ENCODE results near the gene OSCP1. TPM values are rescaled to one million over a fixed set of nuclear protein-coding genes. Genes with fewer than 3 reads are reported as not detected.

Gene OSCP1, protein sequence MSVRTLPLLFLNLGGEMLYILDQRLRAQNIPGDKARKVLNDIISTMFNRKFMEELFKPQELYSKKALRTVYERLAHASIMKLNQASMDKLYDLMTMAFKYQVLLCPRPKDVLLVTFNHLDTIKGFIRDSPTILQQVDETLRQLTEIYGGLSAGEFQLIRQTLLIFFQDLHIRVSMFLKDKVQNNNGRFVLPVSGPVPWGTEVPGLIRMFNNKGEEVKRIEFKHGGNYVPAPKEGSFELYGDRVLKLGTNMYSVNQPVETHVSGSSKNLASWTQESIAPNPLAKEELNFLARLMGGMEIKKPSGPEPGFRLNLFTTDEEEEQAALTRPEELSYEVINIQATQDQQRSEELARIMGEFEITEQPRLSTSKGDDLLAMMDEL
- polyA plus RNA-seq (2013, experiment 1 of 2) = 5.3 TPM
- 4.7 TPM for polyA plus RNA-seq (2013, experiment 2 of 2)

DNA sequence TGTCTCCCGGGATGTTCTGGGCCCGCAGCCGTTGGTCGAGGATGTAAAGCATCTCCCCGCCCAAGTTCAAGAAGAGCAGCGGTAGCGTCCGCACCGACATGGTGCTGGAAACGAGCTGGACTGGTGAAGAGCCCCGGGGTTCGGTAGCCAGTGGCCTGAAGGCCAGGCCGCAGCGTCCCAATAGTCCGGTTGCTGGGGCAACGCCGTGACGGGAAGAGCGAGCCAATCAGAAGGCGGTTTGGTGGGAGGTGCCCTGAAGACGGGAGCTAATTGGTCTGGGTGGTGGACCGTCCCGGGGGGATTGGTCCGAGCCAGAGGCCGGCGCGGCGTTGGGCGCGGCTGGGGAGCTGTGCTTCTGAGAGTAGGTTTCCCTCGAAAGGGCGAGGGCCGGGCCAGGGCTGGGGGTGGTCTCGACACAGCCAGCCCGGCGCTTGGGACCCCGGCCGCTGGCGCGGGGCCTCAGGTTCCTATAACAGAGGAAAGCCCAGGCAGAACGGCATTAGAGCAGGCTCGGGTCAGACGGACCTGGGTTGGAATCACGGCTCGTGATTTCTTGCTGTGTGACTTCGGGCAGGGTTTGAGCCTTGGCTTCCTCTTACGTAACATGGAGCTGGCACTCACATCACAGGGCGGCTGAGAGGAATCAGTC, at the start of gene OSCP1:
TSS of gene OSCP1 (minus strand) at position 182 of the 649 bp plus-strand sequence. CDS start at position 100, 82 bp downstream.
- Histone ChIP-seq H3K27ac (ENCODE audit: low read length, poor library complexity, severe bottlenecking) (peak within 1 kb of the TSS; percentile 65), H3K9ac (ENCODE audit: low read length) (peak within 1 kb of the TSS; percentile 99), H3K79me1 (replicated peaks; ENCODE audit: low read length, poor library complexity, severe bottlenecking) (peaks cover 8% of the 10 kb centered on the region), H3K4me2 (ENCODE audit: low read length, poor library complexity, severe bottlenecking) (peak within 1 kb of the TSS; percentile 92), H2AK5ac (ENCODE audit: low read length, severe bottlenecking) (peak within 1 kb of the TSS; percentile 53), H2BK12ac (ENCODE audit: low read length in 2 of 2) (peak within 1 kb of the TSS in 1 of 2 experiments; percentile 1), H3K4me3 (ENCODE audit: insufficient read depth in 1 of 2, low read depth in 1 of 2, low read length in 2 of 2) (peak within 1 kb of the TSS; percentile 61 to 95), H2BK120ac (ENCODE audit: low read depth, low read length) (peak within 1 kb of the TSS; percentile 27), H4K8ac (ENCODE audit: low read length) (peak within 1 kb of the TSS; percentile 98), H2BK5ac (ENCODE audit: low read depth, low read length, poor library complexity, severe bottlenecking) (no peak within 1 kb of the TSS), H2BK15ac (ENCODE audit: low read depth, poor library complexity, severe bottlenecking) (no peak within 1 kb of the TSS), H3K36me3 (ENCODE audit: control insufficient read depth in 1 of 2, insufficient read depth in 2 of 2, low read depth in 1 of 2, low read length in 2 of 2) (peaks cover 9 to 21% of the 10 kb centered on the region in 2 experiments), H3K18ac (ENCODE audit: low read depth in 1 of 2, low read length in 2 of 2) (peak within 1 kb of the TSS; percentile 74 to 94), H3K9me3 (ENCODE audit: control insufficient read depth, low read length) (no peaks in the 10 kb centered on the region), H3K23ac (ENCODE audit: low read length in 2 of 2) (no peak within 1 kb of the TSS), H4K91ac (ENCODE audit: low read length) (peak within 1 kb of the TSS; percentile 83), H3K27me3 (ENCODE audit: control insufficient read depth in 1 of 2, insufficient read depth in 1 of 2, low read length in 2 of 2) (no peaks in the 10 kb centered on the region), H3K14ac (ENCODE audit: low read length in 2 of 2) (peak within 1 kb of the TSS in 1 of 2 experiments; percentile 8), H2AFZ (ENCODE audit: low read depth, low read length) (peak within 1 kb of the TSS; percentile 92), H3K4me1 (ENCODE audit: control insufficient read depth, insufficient read depth, low read depth, low read length) (peaks cover 5% of the 10 kb centered on the region), H3K4ac (ENCODE audit: low read depth in 1 of 2, low read length in 2 of 2) (peak within 1 kb of the TSS; percentile 76 to 98)
- 3% methylated on average over 48 of the region's 48 CpGs for WGBS
- peak; percentile 96 for DNase-seq

- no peak for DNase-seq
- no peak overlapping the region for H3K23ac ChIP-seq (ENCODE audit: low read length in 2 of 2)
These were observed 47.0 kb upstream of the OSCP1 start for GRCh38 chr1:36497207-36497606.

GRCh38 chr1:36494971-36495370, 44.7 kb upstream of the OSCP1 start:
- no peak overlapping the region for H4K91ac ChIP-seq (ENCODE audit: low read length)

More at GRCh38 chr1:36497207-36497606, 47.0 kb upstream of the OSCP1 start:
- WGBS = no CpG with 5 or more reads among the region's 2 CpGs
- no peak overlapping the region for H2BK12ac ChIP-seq (ENCODE audit: low read length in 2 of 2)
- H3K79me1 ChIP-seq (replicated peaks; ENCODE audit: low read length, poor library complexity, severe bottlenecking) = no peaks in the 10 kb centered on the region
- no peak overlapping the region for H2AK5ac ChIP-seq (ENCODE audit: low read length, severe bottlenecking)
- H3K4ac ChIP-seq (ENCODE audit: low read depth in 1 of 2, low read length in 2 of 2) = no peak overlapping the region
- no peak overlapping the region for H3K27ac ChIP-seq (ENCODE audit: low read length, poor library complexity, severe bottlenecking)
- no peak overlapping the region for H2BK5ac ChIP-seq (ENCODE audit: low read depth, low read length, poor library complexity, severe bottlenecking)
- H3K27me3 ChIP-seq (ENCODE audit: control insufficient read depth in 1 of 2, insufficient read depth in 1 of 2, low read length in 2 of 2) = peaks cover 8 to 24% of the 10 kb centered on the region in 2 experiments
- H3K9ac ChIP-seq (ENCODE audit: low read length) = no peak overlapping the region
- no peak overlapping the region for H2BK120ac ChIP-seq (ENCODE audit: low read depth, low read length)
- no peak overlapping the region for H2AFZ ChIP-seq (ENCODE audit: low read depth, low read length)
- no peaks in the 10 kb centered on the region for H3K9me3 ChIP-seq (ENCODE audit: control insufficient read depth, low read length)
- H3K4me1 ChIP-seq (ENCODE audit: control insufficient read depth, insufficient read depth, low read depth, low read length) = no peaks in the 10 kb centered on the region
- H4K91ac ChIP-seq (ENCODE audit: low read length) = no peak overlapping the region
- no peak overlapping the region for H3K4me3 ChIP-seq (ENCODE audit: insufficient read depth in 1 of 2, low read depth in 1 of 2, low read length in 2 of 2)
- H4K8ac ChIP-seq (ENCODE audit: low read length) = no peak overlapping the region
- H3K36me3 ChIP-seq (ENCODE audit: control insufficient read depth in 1 of 2, insufficient read depth in 2 of 2, low read depth in 1 of 2, low read length in 2 of 2) = no peaks in the 10 kb centered on the region
- H3K14ac ChIP-seq (ENCODE audit: low read length in 2 of 2) = no peak overlapping the region
- H3K18ac ChIP-seq (ENCODE audit: low read depth in 1 of 2, low read length in 2 of 2) = no peak overlapping the region
- H2BK15ac ChIP-seq (ENCODE audit: low read depth, poor library complexity, severe bottlenecking) = no peak overlapping the region
- H3K4me2 ChIP-seq (ENCODE audit: low read length, poor library complexity, severe bottlenecking) = no peak overlapping the region

DNA sequence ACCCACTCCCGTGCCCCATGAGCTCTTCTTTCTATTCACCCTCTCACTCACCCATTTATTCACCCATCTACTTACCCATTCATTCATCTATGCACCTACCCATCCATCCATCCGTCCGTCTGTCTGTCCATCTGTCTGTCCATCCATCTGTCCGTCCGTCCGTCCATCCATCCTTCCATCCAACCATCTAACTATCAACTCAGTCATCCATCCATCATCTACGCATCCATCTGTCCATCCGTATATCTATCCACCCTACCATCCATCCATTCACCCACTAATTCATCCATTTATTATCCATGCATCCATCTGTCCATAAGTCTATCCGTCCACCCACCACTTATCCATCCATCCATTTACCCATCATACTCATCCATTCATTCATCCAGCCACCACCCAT, 43.3 kb upstream of the OSCP1 start:
- H3K4me1 ChIP-seq (ENCODE audit: control insufficient read depth, insufficient read depth, low read depth, low read length) = no peaks in the 10 kb centered on the region
- H3K4ac ChIP-seq (ENCODE audit: low read depth in 1 of 2, low read length in 2 of 2) = no peak overlapping the region
- no peak overlapping the region for H2BK12ac ChIP-seq (ENCODE audit: low read length in 2 of 2)
- no peak overlapping the region for H3K18ac ChIP-seq (ENCODE audit: low read depth in 1 of 2, low read length in 2 of 2)
- H4K91ac ChIP-seq (ENCODE audit: low read length) = no peak overlapping the region
- peaks cover 9 to 41% of the 10 kb centered on the region in 2 experiments for H3K27me3 ChIP-seq (ENCODE audit: control insufficient read depth in 1 of 2, insufficient read depth in 1 of 2, low read length in 2 of 2)
- no peaks in the 10 kb centered on the region for H3K79me1 ChIP-seq (replicated peaks; ENCODE audit: low read length, poor library complexity, severe bottlenecking)
- no peak overlapping the region for H3K14ac ChIP-seq (ENCODE audit: low read length in 2 of 2)
- 86% methylated on average over 9 of the region's 9 CpGs for WGBS
- no peak overlapping the region for H3K9ac ChIP-seq (ENCODE audit: low read length)
- H2BK5ac ChIP-seq (ENCODE audit: low read depth, low read length, poor library complexity, severe bottlenecking) = no peak overlapping the region
- no peak overlapping the region for H3K23ac ChIP-seq (ENCODE audit: low read length in 2 of 2)
- no peak overlapping the region for H2AK5ac ChIP-seq (ENCODE audit: low read length, severe bottlenecking)
- no peak overlapping the region for H2BK120ac ChIP-seq (ENCODE audit: low read depth, low read length)
- H3K27ac ChIP-seq (ENCODE audit: low read length, poor library complexity, severe bottlenecking) = no peak overlapping the region
- H3K36me3 ChIP-seq (ENCODE audit: control insufficient read depth in 1 of 2, insufficient read depth in 2 of 2, low read depth in 1 of 2, low read length in 2 of 2) = no peaks in the 10 kb centered on the region
- no peak overlapping the region for H3K4me2 ChIP-seq (ENCODE audit: low read length, poor library complexity, severe bottlenecking)
- no peak overlapping the region for H3K4me3 ChIP-seq (ENCODE audit: insufficient read depth in 1 of 2, low read depth in 1 of 2, low read length in 2 of 2)
- no peak overlapping the region for H2AFZ ChIP-seq (ENCODE audit: low read depth, low read length)
- DNase-seq = no peak
- no peak overlapping the region for H2BK15ac ChIP-seq (ENCODE audit: low read depth, poor library complexity, severe bottlenecking)
- H4K8ac ChIP-seq (ENCODE audit: low read length) = no peak overlapping the region
- no peaks in the 10 kb centered on the region for H3K9me3 ChIP-seq (ENCODE audit: control insufficient read depth, low read length)

More at GRCh38 chr1:36494971-36495370, 44.7 kb upstream of the OSCP1 start:
- Histone ChIP-seq H3K18ac (ENCODE audit: low read depth in 1 of 2, low read length in 2 of 2) (no peak overlapping the region), H3K9me3 (ENCODE audit: control insufficient read depth, low read length) (no peaks in the 10 kb centered on the region), H2BK12ac (ENCODE audit: low read length in 2 of 2) (no peak overlapping the region), H2BK120ac (ENCODE audit: low read depth, low read length) (no peak overlapping the region), H4K8ac (ENCODE audit: low read length) (no peak overlapping the region), H3K4me2 (ENCODE audit: low read length, poor library complexity, severe bottlenecking) (no peak overlapping the region), H2AK5ac (ENCODE audit: low read length, severe bottlenecking) (no peak overlapping the region), H2BK15ac (ENCODE audit: low read depth, poor library complexity, severe bottlenecking) (no peak overlapping the region), H3K27me3 (ENCODE audit: control insufficient read depth in 1 of 2, insufficient read depth in 1 of 2, low read length in 2 of 2) (peaks cover 9 to 32% of the 10 kb centered on the region in 2 experiments), H3K27ac (ENCODE audit: low read length, poor library complexity, severe bottlenecking) (no peak overlapping the region), H3K4me1 (ENCODE audit: control insufficient read depth, insufficient read depth, low read depth, low read length) (no peaks in the 10 kb centered on the region), H3K4me3 (ENCODE audit: insufficient read depth in 1 of 2, low read depth in 1 of 2, low read length in 2 of 2) (no peak overlapping the region), H3K23ac (ENCODE audit: low read length in 2 of 2) (no peak overlapping the region), H3K9ac (ENCODE audit: low read length) (no peak overlapping the region), H3K79me1 (replicated peaks; ENCODE audit: low read length, poor library complexity, severe bottlenecking) (no peaks in the 10 kb centered on the region), H3K4ac (ENCODE audit: low read depth in 1 of 2, low read length in 2 of 2) (no peak overlapping the region), H2AFZ (ENCODE audit: low read depth, low read length) (no peak overlapping the region), H3K14ac (ENCODE audit: low read length in 2 of 2) (no peak overlapping the region), H2BK5ac (ENCODE audit: low read depth, low read length, poor library complexity, severe bottlenecking) (no peak overlapping the region), H3K36me3 (ENCODE audit: control insufficient read depth in 1 of 2, insufficient read depth in 2 of 2, low read depth in 1 of 2, low read length in 2 of 2) (no peaks in the 10 kb centered on the region)
- WGBS = 87% methylated on average over 4 of the region's 5 CpGs
- DNase-seq = no peak

Measured in mesenchymal stem cell (in vitro differentiated cells and primary cell).